HG03280 (cell line): ENCODE measurements around the gene RAET1E.
"Not testable (repeated sequence)": the region's sequence is repeated elsewhere in the genome, so short reads cannot be mapped to it uniquely, and the experiment has no call there.

Source experiments
- ATAC-seq: cut with Tn5 transposase; IDR thresholded peaks from one replicate; pipeline ENCODE4 v1.9.1; 2021; ENCODE audit warnings: mild to moderate bottlenecking, moderate library complexity; ENCODE audit not compliant: unreplicated experiment

Gene RAET1E

GRCh38 chr6:149862922-149863697, 34.8 kb downstream of the RAET1E start:
- ATAC-seq: peak; percentile 35

GRCh38 chr6:149862424-149862738, 35.5 kb downstream of the RAET1E start:
- ATAC-seq: not testable (repeated sequence)

- ATAC-seq: no peak
Measured at GRCh38 chr6:149861603-149862423, 36.1 kb downstream of the RAET1E start.

GRCh38 chr6:149860834-149861602, 36.9 kb downstream of the RAET1E start:
- no peak for ATAC-seq

- ATAC-seq: no peak
Measured at GRCh38 chr6:149860513-149860833, 37.4 kb downstream of the RAET1E start.

GRCh38 chr6:149859938-149860337, 38.0 kb downstream of the RAET1E start:
- ATAC-seq: no peak

- no peak for ATAC-seq
Measured at GRCh38 chr6:149859368-149859767, 38.5 kb downstream of the RAET1E start.

- ATAC-seq: no peak
Measured at GRCh38 chr6:149857541-149857940, 40.4 kb downstream of the RAET1E start.

GRCh38 chr6:149856256-149856994, 41.5 kb downstream of the RAET1E start:
- no peak for ATAC-seq

- no peak for ATAC-seq
Measured at GRCh38 chr6:149855741-149856140, 42.2 kb downstream of the RAET1E start.

- ATAC-seq: no peak
Measured at GRCh38 chr6:149855040-149855654, 42.8 kb downstream of the RAET1E start.

GRCh38 chr6:149854532-149854931, 43.4 kb downstream of the RAET1E start:
- ATAC-seq: no peak

- ATAC-seq: not testable (repeated sequence)
Measured at GRCh38 chr6:149854017-149854416, 43.9 kb downstream of the RAET1E start.

- ATAC-seq: no peak
Measured at GRCh38 chr6:149852881-149853280, 45.0 kb downstream of the RAET1E start.

- no peak for ATAC-seq
Measured at GRCh38 chr6:149852180-149852579, 45.7 kb downstream of the RAET1E start.

- no peak for ATAC-seq
Measured at GRCh38 chr6:149851461-149852110, 46.3 kb downstream of the RAET1E start.

- not testable (repeated sequence) for ATAC-seq
Measured at GRCh38 chr6:149848343-149848742, 49.6 kb downstream of the RAET1E start.
